ENCODE results near the gene SPATA6.
A peak's percentile ranks its signal among the peaks of the same experiment; 100 is the strongest.
"Not testable (repeated sequence)": the region's sequence is repeated elsewhere in the genome, so short reads cannot be mapped to it uniquely, and the experiment has no call there.

Gene SPATA6

DNA sequence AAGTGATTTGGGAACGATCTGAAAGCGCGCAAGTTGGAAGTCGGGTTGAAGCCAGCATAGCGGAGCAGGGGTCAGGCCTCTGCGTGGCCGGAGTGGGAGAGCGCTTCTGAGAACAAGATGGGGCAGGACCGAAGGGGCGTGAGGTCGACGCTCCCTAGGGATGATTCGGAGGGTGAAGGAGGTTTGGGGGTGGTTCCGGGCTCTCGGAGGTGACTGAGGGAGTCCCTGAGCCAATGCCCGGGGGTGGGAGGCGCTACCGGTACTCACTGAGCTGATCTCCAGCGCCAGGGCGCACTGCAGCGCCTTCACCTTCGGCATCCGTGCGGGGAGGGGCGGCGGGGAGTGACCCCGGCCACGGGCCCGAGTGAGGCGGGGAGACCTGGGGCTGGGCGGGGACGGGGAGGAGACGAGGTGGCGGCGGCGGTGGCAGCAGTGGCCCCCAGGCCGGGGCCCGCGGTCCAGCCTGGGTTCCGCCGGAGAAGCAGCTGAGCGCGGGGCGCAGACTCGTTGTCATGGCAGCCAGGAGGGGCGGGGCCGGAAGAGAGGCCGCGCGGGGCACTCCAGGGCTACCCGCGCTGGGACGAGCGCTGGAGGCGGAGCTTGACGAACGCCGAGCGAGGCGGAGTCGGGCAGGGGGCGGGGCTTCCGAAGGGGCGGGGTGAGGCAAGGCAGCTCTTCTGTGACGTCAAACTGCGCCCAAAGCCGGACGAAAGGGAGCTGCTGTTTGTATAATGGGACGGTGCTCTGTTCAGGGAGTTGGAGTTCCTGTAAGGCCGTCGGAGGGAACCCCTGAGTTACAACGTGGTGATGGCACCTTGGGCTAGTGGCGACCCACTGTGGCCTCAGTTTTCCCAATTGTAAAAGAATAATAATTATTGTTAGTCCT lies at the start of gene SPATA6:
Gene SPATA6, minus strand, starts transcription at position 514 of the 886 bp plus-strand sequence. Its CDS starts 196 bp downstream, at position 318.
- peak; percentile 95 to 98 for DNase-seq

DNA sequence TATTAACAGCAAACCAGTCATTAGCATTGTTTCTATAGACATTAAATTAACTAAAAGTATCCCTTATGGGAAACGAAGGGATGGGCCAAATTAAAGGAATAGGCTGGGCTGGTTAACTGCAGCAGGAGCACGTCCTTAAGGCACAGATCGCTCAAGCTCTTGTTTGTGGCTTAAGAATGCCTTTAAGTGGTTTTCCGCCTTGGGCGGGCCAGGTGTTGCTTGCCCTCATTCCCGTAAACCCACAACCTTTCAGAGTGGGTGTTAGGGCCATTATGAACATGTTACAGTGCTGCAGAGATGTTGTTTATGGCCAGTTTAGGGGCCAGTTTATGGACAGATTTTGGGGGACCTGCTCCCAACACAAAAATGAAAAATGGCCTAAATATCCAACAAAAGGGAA lies 47.9 kb upstream of the SPATA6 start:
- not testable (repeated sequence) for DNase-seq

DNA sequence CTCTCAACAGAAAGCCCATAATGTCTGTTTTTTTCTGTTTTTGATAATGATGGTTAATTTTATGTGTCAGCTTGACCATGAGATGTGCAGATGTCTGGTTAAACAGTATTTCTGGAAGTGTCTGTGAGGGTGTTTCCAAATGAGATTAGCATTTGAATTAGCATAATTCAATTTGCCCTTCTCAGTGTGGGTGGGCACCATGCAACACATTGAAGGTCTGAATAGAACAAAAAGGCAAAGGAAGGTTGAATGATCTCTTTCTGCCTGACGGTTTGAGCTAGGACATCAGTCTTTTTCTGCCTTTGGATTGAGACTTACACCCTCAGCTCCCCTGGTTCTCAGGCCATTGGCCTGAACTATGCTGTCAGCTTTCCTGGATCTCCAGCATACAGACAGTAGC lies 34.9 kb upstream of the SPATA6 start:
- no peak for DNase-seq

DNA sequence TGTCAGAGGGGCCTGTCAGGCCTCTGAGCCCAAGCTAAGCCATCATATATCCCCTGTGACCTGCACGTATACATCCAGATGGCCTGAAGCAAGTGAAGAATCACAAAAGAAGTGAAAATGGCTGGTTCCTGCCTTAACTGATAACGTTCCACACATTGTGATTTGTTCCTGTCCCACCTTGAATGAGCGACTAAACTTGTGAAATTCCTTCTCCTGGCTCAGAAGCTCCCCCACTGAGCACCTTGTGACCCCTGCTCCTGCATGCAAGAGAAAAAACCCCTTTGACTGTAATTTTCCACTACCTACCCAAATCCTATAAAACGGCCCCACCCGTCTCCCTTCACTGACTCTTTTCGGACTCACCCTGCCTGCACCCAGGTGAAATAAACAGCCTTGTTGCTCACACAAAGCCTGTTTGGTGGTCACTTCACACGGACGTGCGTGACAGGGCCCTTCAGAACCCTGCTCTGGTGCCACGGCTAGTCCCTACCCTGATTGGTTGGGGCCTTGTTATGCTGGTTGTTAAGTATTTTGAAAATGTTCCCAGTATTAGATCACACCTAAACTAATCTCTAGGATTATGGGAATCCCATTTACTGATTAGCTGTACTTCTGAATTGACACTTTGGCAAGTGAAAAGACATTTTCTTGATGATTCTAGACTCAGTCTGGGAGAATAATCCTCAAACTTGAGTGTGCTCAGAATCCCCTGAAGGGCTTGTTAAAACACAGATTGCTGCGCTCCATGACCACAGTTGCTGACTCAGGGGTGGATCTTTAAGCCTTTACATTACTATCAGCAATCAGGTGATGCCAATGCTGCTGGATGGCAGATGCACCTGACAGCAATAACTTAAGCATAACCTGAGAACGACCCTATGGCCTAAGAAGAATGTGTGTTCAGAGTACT lies 28.8 kb upstream of the SPATA6 start:
- no peak for DNase-seq

DNA sequence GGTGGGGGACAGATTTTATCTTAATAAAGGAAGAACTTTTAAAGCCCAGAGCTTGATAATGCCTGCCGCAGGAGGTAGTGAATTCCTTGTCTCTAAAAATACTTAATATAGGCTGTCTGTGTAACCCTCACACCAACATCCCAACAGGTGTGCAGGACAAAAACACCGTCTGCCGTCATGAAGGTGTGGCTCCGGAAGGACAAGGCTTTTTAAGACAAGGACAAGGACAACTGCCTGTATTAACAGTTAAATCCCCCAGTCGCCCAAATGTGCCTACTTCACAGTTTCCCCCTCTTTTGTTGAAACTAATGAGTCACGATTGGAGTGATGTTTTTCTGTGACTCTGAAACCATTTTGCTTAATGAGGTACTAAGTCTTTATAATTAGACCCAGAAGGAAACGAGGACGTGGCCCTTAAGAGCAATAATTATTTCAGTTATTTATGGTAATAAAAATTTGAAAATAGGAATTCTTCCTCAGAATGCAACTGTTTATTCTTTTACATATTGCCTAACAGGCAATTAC lies 27.3 kb upstream of the SPATA6 start:
- no peak for DNase-seq

DNA sequence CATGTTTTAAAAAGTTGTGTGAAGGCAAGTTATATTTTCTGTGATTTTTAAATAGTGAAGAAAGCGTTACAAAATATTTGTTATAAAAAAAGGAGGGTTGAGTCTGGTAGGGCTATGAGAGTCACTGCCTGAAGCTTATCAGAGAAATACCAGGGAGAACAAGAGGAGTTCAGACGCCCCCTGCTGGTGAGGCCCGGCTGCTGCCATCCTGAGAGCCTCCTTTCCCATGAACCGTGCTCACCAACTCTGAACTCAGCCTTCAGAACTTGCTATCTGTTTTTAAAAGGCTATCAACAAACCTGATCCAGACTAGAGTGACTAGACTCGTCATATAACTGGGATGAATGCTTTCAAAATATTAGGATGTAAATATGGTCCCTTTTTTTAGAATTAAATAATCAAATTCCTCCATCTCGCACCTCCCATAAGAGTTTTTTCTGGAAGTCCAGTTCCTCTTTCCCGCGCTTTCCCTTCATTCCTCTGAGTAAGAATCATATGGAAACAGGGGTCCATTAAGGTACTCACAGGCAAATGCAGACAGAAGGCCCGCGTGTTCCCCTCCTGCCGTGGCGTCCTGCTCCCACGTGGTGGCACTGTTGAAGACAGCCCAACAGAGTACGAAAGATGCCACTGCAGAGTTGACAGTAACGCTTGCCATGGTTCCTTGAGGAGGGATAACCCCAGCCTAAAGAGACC lies 26.2 kb upstream of the SPATA6 start:
- peak; percentile 81 to 83 for DNase-seq

DNA sequence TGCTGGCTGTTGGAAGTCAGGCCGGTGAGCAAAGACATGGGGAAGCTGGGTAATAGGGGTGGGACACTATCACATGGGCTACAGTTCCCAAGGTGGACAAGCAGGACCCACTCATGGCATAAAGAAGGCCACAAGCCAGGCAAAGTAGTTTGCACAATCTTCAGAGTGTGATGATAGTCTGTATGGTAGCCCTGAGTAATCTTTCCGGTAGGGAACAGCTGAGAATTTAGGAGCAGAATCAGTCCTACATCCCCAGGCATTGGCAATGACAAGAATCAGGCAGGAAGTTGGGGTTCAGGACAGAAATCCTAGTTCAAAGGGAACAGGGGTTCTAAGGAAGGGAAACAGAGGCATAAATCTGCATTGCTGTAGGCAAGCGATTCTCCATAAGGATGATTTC lies 23.9 kb upstream of the SPATA6 start:
- no peak for DNase-seq

DNA sequence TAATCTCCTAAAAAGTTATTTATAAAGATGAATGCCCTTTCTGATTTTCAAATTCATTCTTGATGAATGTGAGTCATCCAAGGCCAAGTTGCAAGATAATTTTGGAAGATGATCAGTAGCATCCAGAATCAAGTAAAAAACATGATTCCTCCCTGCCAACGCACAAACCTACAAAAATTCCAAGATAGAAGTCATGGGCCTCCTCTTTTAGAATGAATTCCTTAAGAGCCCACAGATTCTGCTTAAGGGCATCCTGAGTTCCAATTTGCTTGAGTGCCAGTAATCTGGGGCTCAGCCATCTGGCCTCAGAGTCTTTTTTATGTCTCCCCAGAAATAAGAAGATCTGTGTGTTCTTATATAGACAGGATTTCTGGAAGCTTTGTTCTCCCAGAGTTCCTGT lies 23.2 kb upstream of the SPATA6 start:
- no peak for DNase-seq

DNA sequence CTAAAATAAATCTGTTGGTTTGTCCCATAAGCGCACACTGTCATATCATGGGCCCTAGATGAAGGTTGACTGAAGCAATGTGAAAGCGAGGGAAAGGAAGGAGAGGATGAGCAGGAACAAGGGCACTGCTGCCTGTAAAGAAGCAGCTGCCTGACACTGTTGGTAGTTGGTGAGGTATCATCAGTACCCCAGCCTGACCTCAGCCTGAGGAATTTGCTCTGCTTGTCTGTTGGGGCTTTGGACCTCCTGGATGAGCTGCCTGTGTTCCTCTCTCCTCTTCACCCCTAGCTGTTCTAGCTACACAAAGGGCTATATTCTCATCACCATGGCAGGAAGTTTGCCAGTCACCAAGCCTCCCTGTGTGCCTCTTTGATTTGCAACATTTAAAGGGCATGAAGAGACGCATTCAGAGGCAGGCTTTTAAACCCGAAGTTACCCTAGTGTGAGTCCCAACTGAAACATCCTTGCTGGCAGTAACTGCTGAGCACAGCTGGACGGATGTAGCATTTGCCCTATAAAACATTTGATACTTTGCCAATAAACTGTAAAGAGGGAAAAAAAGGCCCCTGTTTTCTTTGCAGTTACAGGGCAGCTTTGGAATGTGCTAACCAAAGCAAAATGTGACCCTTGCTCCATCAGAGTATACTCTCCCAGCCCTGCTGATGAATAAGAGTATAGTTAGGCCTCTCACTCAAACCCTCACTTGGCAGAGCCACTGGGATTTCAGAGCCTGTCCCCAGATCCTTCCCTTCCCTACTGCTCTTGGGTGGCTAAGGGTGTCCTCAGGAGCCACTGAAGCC lies 22.2 kb upstream of the SPATA6 start:
- DNase-seq = no peak

DNA sequence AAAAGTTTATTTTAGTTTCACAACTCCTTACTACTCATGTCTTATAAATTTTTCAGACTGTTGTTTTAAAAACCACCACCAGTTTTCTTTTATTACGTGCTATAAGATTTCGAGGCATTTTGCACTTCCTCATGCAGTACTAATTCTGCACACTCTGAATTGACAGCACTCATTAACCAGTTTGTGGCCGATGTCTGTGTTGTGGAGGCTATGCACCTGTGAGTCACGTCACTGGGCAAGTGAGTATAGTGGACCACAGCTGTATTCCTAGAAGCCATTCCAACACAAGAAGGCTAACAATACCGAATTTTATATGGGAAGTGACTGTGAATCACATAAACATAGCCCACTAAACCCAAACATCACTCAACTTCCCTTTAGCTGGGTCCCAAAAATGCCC lies 21.0 kb upstream of the SPATA6 start:
- DNase-seq = no peak

DNA sequence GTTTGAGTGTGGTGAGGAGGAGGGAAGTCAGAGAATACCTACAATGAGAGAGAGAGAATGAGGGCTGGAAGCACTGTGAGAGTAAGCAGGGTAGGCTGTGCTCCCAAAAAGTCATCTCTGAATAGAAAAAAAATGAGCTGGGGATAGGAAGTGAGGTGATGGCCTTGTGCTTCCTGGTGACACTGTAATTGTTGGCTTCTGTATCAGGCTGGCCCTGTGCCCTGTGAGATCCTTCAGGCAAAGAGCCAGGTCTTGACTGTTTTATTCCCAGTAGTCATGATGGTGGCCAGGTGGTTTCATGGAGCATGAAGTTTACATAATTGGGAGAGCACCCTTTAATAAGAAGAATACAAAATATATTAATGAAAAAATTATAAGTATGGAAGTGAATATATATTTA lies 20.4 kb upstream of the SPATA6 start:
- DNase-seq = no peak

DNA sequence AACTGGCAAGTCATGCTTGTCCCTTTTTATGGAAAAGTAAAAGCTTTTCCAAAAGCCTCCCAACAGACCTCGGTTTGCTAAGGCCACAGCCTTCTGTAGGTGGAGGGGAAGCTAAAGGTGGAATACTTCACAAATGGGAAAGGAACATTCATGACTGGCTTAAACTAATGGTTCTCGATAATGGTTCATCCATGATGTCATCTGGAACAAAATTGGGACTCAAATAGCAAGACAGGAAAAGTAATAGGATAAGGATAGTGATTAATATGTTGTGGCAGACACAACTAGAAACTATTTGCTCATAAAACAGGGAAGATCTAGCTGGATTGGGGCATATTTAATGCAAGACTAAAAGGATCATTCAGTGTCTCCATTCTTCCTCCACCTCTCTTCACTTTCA lies 16.7 kb upstream of the SPATA6 start:
- DNase-seq = no peak

DNA sequence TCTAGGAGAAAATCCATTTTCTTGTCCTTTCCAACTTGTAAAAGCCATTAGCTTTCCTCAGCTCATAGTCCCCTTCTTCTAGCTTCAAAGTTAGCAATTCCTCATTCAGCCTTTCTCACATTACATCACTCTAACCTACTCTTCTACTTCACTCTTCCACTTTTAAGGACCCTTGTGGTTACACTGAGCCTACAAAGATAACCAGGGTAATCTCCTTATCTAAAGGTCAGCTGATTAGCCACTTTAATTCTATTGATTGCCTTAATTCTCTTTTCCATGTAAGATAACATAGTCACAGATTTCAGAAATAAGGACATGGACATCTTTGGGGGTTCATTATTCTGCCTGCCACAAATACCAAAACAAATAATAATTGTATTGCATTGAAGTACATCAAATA lies 8.5 kb upstream of the SPATA6 start:
- DNase-seq = no peak

DNA sequence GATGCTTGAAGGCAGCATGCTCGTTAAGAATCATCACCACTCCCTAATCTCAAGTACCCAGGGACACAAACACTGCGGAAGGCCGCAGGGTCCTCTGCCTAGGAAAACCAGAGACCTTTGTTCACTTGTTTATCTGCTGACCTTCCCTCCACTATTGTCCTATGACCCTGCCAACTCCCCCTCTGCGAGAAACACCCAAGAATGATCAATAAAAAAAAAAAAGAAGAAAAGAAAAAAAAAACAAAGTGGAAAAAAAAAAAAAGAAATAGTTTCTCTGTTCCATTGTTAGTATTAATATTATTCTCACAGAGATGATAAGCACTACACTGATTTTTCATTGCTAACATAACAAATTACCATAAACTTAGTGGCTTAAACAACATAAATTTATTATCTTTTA lies 8.0 kb upstream of the SPATA6 start:
- DNase-seq = not testable (repeated sequence)

DNA sequence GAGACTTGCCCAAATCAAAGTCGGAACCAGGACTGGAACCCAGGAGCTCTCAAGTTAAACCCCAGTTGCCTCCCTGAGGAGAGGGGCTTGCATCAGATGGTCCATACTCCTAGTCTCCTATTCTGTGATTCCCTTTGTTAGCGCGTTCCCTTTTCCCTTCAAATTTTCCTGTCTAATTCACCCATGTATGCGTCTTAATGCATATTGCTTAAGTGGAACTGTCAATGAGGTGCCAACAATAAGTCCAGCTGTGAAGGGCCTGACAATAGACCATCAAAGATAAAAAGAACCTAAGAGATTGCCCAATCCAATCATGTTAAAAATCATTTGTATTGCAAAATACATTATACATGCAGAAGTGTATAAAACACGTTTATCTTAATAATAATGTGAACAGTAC lies 634 bp upstream of the SPATA6 start:
- DNase-seq = no peak

DNA sequence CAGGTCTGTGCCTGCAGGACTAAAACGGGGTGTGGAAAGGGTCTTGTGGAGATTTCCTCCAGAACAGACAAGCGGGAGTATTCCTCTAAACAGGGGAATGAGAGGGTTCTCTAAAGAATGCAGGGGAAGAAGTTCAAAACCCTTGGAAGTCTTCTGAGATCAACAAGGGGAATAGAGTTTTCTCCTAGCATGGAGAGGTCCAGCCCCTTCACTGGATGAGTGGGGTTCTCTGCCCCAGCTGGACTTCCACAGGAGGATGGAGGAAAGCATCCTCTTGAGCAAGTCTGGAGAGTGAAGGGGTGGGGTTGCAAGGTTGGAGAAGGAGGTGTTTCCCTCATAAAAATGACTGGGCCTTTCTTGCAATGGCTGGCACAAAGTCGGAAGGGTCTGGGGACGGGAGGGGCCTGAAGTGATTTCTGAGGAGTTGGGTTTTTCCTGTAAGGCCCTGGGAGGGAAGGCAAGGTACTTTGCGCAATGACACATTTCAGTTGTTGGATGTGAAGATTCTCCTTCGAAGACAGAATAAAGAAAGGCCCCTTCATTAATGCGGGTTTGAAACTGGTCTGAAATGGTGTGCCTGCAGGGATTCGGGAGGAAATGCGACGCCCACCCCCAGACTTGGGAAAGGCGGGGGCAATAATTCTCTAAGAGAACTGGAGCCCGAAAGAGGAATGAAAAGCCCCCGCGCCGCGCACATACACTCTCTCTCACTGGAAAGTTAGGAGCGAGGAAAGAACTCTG lies 884 bp downstream of the SPATA6 start:
- no peak for DNase-seq

DNA sequence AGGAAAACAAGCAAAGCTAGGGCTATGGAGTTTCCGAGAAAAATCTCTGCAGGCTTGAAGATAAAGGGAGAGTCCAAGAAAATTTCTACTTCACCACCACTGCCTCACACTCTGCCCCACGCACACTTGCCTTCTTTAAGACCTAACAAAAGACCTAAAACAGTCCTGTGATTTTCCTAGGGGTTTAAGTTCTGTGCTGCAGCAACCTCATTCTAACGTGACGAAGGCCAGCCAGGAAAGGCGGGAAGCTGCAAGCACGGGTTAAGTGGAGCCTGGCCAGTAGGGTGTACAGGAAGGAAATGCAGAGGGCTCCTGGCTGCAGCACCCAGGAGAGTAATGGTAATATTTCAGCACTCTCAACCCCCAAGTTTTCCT lies 1.5 kb downstream of the SPATA6 start:
- DNase-seq = no peak

DNA sequence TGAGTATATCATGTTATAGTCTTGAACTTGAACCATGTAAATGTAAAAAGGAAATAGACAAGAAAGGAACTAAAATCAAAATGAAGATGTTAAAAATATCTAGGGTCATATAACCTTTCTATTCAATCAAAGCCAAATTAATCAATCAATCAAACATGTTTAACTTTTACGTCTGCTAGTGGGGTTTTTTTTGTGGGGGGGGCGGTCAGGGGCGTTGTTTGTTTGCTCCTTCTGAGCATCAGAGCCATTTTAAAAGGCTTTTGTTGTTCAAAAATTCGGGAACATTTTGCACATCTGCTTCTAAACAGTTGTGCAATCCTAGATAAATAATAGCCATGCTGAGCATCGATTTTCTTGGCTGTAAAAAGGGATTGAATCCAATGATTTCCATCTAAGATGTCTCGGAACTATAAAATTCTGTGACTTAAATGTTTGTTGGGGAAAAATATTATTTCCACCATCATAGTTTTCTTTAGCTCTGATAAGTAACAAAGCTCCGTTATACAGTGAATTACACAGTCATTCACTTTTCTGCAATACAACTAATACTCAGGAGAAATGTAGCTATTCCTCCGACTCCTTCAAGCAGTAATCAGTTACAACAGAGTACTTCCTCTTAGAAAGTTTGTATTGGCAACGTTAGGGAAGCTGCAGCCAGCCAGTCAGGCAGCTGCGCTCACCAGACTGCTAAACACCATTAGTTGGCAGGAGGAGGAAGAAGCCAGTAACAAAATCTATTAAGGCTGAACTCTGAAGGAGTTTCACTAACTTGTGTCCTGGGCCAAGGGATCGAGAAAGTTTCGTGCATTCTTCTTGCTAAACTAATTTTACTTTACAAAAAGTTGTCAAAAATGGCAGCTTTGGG lies 2.2 kb downstream of the SPATA6 start:
- DNase-seq = no peak

DNA sequence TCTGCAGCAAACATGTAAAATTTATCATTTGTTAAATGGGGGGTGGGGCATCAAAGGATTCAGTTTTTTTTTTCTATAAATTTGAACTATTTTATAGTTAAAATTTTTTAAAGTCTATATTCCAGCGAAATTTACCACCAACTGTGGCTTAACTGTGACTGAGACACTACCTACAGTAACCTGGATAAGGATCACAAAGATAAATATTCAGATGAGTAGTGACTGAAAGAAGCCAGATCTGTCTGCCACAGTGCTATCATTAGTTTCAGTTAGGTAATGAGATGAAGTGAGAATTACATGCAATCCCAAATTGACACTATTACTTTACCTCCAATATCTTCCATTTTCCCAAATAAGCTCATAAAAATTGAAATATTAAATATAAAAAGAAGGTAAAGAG lies 5.4 kb downstream of the SPATA6 start:
- DNase-seq = no peak

DNA sequence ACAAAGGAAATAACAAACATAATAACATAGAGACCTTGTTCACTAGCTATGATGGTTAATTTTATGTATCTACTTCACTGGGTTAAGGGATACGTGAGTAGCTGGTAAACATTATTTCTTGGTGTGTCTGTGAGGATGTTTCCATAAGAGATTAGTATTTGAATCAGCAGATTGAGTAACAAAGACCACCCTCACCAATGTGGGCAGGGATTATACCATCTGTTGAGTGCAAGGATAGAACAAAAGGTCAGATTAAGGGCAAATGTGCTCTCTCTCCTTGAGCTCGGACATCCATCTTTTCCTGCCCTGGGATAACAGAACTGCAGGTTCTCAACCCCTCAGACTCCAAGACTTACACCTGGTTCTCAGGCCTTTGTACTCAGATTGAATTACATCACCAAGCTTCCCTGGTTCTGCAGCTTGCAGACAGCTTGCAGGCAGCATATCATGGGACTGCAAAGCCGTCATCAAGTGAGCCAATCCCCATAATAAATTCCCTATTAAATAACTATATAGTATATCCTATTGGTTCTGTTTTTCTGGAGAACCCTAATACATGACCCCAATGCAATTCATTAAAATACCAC lies 9.2 kb downstream of the SPATA6 start:
- DNase-seq = no peak

Data from stimulated activated CD4-positive, alpha-beta T cell treated with anti-CD3 and anti-CD28 coated beads, Interleukin-2, amount 100 ng/mL, for 24 hours (primary cell).